ENCODE data around the gene GRIN1.

- TF ChIP-seq CTCF (IDR thresholded peaks at IDR 0.05; ENCODE audit: control extremely low read depth in 1 of 3, insufficient read depth in 1 of 3, low read depth in 1 of 3, low read length in 3 of 3) (no peak), MAX (IDR thresholded peaks at IDR 0.05) (no peak), CEBPB (IDR thresholded peaks at IDR 0.05; ENCODE audit: low read depth, low read length) (no peak), JUN (IDR thresholded peaks at IDR 0.05; ENCODE audit: low read depth, low read length) (no peak), SIN3A (conservative IDR thresholded peaks at IDR 0.05 in 1 of 2, IDR thresholded peaks at IDR 0.05 in 1 of 2; ENCODE audit: low read depth in 1 of 2, low read length in 2 of 2) (no peak), NRF1 (IDR thresholded peaks at IDR 0.05; ENCODE audit: low read depth, low read length) (no peak), HDAC2 (IDR thresholded peaks at IDR 0.05; ENCODE audit: borderline replicate concordance in 1 of 2, low read depth in 2 of 2, low read length in 2 of 2) (no peak), POLR2AphosphoS5 (IDR thresholded peaks at IDR 0.05; ENCODE audit: low read depth, low read length) (no peak), MAFK (IDR thresholded peaks at IDR 0.05; ENCODE audit: low read depth, low read length) (no peak)
- TF ChIP-seq, protein P1, sequence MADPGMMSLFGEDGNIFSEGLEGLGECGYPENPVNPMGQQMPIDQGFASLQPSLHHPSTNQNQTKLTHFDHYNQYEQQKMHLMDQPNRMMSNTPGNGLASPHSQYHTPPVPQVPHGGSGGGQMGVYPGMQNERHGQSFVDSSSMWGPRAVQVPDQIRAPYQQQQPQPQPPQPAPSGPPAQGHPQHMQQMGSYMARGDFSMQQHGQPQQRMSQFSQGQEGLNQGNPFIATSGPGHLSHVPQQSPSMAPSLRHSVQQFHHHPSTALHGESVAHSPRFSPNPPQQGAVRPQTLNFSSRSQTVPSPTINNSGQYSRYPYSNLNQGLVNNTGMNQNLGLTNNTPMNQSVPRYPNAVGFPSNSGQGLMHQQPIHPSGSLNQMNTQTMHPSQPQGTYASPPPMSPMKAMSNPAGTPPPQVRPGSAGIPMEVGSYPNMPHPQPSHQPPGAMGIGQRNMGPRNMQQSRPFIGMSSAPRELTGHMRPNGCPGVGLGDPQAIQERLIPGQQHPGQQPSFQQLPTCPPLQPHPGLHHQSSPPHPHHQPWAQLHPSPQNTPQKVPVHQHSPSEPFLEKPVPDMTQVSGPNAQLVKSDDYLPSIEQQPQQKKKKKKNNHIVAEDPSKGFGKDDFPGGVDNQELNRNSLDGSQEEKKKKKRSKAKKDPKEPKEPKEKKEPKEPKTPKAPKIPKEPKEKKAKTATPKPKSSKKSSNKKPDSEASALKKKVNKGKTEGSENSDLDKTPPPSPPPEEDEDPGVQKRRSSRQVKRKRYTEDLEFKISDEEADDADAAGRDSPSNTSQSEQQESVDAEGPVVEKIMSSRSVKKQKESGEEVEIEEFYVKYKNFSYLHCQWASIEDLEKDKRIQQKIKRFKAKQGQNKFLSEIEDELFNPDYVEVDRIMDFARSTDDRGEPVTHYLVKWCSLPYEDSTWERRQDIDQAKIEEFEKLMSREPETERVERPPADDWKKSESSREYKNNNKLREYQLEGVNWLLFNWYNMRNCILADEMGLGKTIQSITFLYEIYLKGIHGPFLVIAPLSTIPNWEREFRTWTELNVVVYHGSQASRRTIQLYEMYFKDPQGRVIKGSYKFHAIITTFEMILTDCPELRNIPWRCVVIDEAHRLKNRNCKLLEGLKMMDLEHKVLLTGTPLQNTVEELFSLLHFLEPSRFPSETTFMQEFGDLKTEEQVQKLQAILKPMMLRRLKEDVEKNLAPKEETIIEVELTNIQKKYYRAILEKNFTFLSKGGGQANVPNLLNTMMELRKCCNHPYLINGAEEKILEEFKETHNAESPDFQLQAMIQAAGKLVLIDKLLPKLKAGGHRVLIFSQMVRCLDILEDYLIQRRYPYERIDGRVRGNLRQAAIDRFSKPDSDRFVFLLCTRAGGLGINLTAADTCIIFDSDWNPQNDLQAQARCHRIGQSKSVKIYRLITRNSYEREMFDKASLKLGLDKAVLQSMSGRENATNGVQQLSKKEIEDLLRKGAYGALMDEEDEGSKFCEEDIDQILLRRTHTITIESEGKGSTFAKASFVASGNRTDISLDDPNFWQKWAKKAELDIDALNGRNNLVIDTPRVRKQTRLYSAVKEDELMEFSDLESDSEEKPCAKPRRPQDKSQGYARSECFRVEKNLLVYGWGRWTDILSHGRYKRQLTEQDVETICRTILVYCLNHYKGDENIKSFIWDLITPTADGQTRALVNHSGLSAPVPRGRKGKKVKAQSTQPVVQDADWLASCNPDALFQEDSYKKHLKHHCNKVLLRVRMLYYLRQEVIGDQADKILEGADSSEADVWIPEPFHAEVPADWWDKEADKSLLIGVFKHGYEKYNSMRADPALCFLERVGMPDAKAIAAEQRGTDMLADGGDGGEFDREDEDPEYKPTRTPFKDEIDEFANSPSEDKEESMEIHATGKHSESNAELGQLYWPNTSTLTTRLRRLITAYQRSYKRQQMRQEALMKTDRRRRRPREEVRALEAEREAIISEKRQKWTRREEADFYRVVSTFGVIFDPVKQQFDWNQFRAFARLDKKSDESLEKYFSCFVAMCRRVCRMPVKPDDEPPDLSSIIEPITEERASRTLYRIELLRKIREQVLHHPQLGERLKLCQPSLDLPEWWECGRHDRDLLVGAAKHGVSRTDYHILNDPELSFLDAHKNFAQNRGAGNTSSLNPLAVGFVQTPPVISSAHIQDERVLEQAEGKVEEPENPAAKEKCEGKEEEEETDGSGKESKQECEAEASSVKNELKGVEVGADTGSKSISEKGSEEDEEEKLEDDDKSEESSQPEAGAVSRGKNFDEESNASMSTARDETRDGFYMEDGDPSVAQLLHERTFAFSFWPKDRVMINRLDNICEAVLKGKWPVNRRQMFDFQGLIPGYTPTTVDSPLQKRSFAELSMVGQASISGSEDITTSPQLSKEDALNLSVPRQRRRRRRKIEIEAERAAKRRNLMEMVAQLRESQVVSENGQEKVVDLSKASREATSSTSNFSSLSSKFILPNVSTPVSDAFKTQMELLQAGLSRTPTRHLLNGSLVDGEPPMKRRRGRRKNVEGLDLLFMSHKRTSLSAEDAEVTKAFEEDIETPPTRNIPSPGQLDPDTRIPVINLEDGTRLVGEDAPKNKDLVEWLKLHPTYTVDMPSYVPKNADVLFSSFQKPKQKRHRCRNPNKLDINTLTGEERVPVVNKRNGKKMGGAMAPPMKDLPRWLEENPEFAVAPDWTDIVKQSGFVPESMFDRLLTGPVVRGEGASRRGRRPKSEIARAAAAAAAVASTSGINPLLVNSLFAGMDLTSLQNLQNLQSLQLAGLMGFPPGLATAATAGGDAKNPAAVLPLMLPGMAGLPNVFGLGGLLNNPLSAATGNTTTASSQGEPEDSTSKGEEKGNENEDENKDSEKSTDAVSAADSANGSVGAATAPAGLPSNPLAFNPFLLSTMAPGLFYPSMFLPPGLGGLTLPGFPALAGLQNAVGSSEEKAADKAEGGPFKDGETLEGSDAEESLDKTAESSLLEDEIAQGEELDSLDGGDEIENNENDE (IDR thresholded peaks at IDR 0.05; ENCODE audit: insufficient replicate concordance, low read length): no peak
Measured at GRCh38 chr9:137107312-137107921, 31.5 kb upstream of the GRIN1 start.

Measured in H1 (cell line).